MG63 (cell line): ENCODE measurements around the gene FERMT3. TPM values are rescaled to one million over a fixed set of nuclear protein-coding genes. Genes with fewer than 3 reads are reported as not detected.

Experiments
- total RNA-seq: library from RNA; depleted of rRNA; stranded (reverse); fragments of >200 nt; shearing (Covaris generic); gene quantifications from 2 replicates; pipeline ENCODE4 v1.2.3, GENCODE V29; 2014; ENCODE audit warnings: low replicate concordance; rRNA removed

FERMT3 gene
- total RNA-seq, 1 experiment from 2014 or later: not detected

Other genes starting within 250 kb of the FERMT3 start
- 297 and 593 TPM in 2 replicates for gene COX8A, start 232.1 kb upstream of the FERMT3 start, total RNA-seq
- 56.9 and 98.7 TPM in 2 replicates for gene OTUB1, start 220.3 kb upstream of the FERMT3 start, total RNA-seq
- gene FLRT1, start 170.8 kb upstream of the FERMT3 start, total RNA-seq: 0.25 TPM in 1 of 2 replicates, not detected in the other
- 14.1 and 44.1 TPM in 2 replicates for gene MACROD1, start 40.6 kb upstream of the FERMT3 start, total RNA-seq
- 254 and 287 TPM in 2 replicates for gene STIP1, start 20.6 kb upstream of the FERMT3 start, total RNA-seq
- 24.6 and 26.3 TPM in 2 replicates for gene TRPT1, start 19.5 kb downstream of the FERMT3 start, total RNA-seq
- gene NUDT22, start 19.6 kb downstream of the FERMT3 start, total RNA-seq: 21.5 and 34.2 TPM in 2 replicates
- gene DNAJC4, start 23.8 kb downstream of the FERMT3 start, total RNA-seq: 1.6 and 3.5 TPM in 2 replicates
- gene VEGFB, start 27.9 kb downstream of the FERMT3 start, total RNA-seq: 9.3 and 19.0 TPM in 2 replicates
- 22.8 and 50.8 TPM in 2 replicates for gene FKBP2, start 34.4 kb downstream of the FERMT3 start, total RNA-seq
- 506 and 662 TPM in 2 replicates for gene PPP1R14B, start 40.2 kb downstream of the FERMT3 start, total RNA-seq
- 24.8 and 37.4 TPM in 2 replicates for gene PLCB3, start 44.8 kb downstream of the FERMT3 start, total RNA-seq
- 127 and 166 TPM in 2 replicates for gene BAD, start 77.9 kb downstream of the FERMT3 start, total RNA-seq
- 14.9 and 15.0 TPM in 2 replicates for gene GPR137, start 79.1 kb downstream of the FERMT3 start, total RNA-seq
- gene KCNK4, start 84.6 kb downstream of the FERMT3 start, total RNA-seq: not detected in 2 replicates
- gene CATSPERZ, start 93.6 kb downstream of the FERMT3 start, total RNA-seq: not detected in 2 replicates
- 52.0 and 79.2 TPM in 2 replicates for gene ESRRA, start 98.8 kb downstream of the FERMT3 start, total RNA-seq
- 356 and 508 TPM in 2 replicates for gene TRMT112, start 110.8 kb downstream of the FERMT3 start, total RNA-seq
- 291 and 333 TPM in 2 replicates for gene PRDX5, start 111.4 kb downstream of the FERMT3 start, total RNA-seq
- 1.8 and 3.0 TPM in 2 replicates for gene CCDC88B, start 133.5 kb downstream of the FERMT3 start, total RNA-seq
- gene RPS6KA4, start 152.4 kb downstream of the FERMT3 start, total RNA-seq: 73.7 and 94.2 TPM in 2 replicates